Activated naive CD4-positive, alpha-beta T cell treated with anti-CD3 and anti-CD28 coated beads, Interleukin-2, amount 50 U/mL, for 24 hours (primary cell): ENCODE measurements around the gene TLE4.

Experiments
- H3K27ac Mint-ChIP-seq: one replicate; pipeline ENCODE4 v1.8.0; 2021; ENCODE audit warnings: mild to moderate bottlenecking, mixed read lengths
- H3K27me3 Mint-ChIP-seq: one replicate; pipeline ENCODE4 v1.8.0; 2021; ENCODE audit warnings: mixed read lengths
- H3K36me3 Mint-ChIP-seq: one replicate; pipeline ENCODE4 v1.8.0; 2021; ENCODE audit warnings: mixed read lengths
- H3K4me1 Mint-ChIP-seq: one replicate; pipeline ENCODE4 v1.8.0; 2021; ENCODE audit warnings: mixed read lengths
- H3K4me3 Mint-ChIP-seq: one replicate; pipeline ENCODE4 v1.8.0; 2021; ENCODE audit warnings: mild to moderate bottlenecking, mixed read lengths
- H3K9me3 Mint-ChIP-seq: one replicate; pipeline ENCODE4 v1.8.0; 2021; ENCODE audit warnings: mixed read lengths

TLE4 gene

GRCh38 chr9:79567671-79568098 is 4.1 kb upstream of the TLE4 start:
- Mint-ChIP-seq H3K4me1 (peaks cover 8% of the 10 kb centered on the region), H3K4me3 (no peak overlapping the region), H3K36me3 (no peaks in the 10 kb centered on the region), H3K9me3 (no peaks in the 10 kb centered on the region), H3K27me3 (peaks cover 5% of the 10 kb centered on the region), H3K27ac (no peak overlapping the region)

GRCh38 chr9:79568337-79569101 is 3.2 kb upstream of the TLE4 start:
- peaks cover 5% of the 10 kb centered on the region for H3K27me3 Mint-ChIP-seq
- H3K9me3 Mint-ChIP-seq = no peaks in the 10 kb centered on the region
- no peak overlapping the region for H3K4me3 Mint-ChIP-seq
- H3K4me1 Mint-ChIP-seq = peaks cover 9% of the 10 kb centered on the region
- H3K36me3 Mint-ChIP-seq = no peaks in the 10 kb centered on the region
- H3K27ac Mint-ChIP-seq = no peak overlapping the region

- Mint-ChIP-seq H3K4me3 (no peak overlapping the region), H3K4me1 (peaks cover 23% of the 10 kb centered on the region), H3K27ac (no peak overlapping the region), H3K36me3 (no peaks in the 10 kb centered on the region), H3K9me3 (no peaks in the 10 kb centered on the region), H3K27me3 (peaks cover 5% of the 10 kb centered on the region)
Measured at GRCh38 chr9:79569814-79570447, 1.8 kb upstream of the TLE4 start.

GRCh38 chr9:79570448-79571308 is 1.1 kb upstream of the TLE4 start:
- Mint-ChIP-seq H3K36me3 (no peaks in the 10 kb centered on the region), H3K27me3 (peaks cover 5% of the 10 kb centered on the region), H3K9me3 (no peaks in the 10 kb centered on the region), H3K27ac (peak overlapping the region; percentile 17), H3K4me1 (peaks cover 27% of the 10 kb centered on the region), H3K4me3 (no peak overlapping the region)

- no peak overlapping the region for H3K4me3 Mint-ChIP-seq
- H3K4me1 Mint-ChIP-seq = peaks cover 42% of the 10 kb centered on the region
- H3K9me3 Mint-ChIP-seq = no peaks in the 10 kb centered on the region
- H3K27me3 Mint-ChIP-seq = peaks cover 5% of the 10 kb centered on the region
- peaks cover 2% of the 10 kb centered on the region for H3K36me3 Mint-ChIP-seq
- no peak overlapping the region for H3K27ac Mint-ChIP-seq
Measured at GRCh38 chr9:79572032-79572607, 355 bp downstream of the TLE4 start.

GRCh38 chr9:79572608-79573411 is 1.0 kb downstream of the TLE4 start:
- peak overlapping the region; percentile 92 for H3K4me3 Mint-ChIP-seq
- H3K9me3 Mint-ChIP-seq = no peaks in the 10 kb centered on the region
- peaks cover 2% of the 10 kb centered on the region for H3K36me3 Mint-ChIP-seq
- peaks cover 5% of the 10 kb centered on the region for H3K27me3 Mint-ChIP-seq
- peaks cover 49% of the 10 kb centered on the region for H3K4me1 Mint-ChIP-seq
- peak overlapping the region; percentile 35 for H3K27ac Mint-ChIP-seq

GRCh38 chr9:79573412-79573923 is 1.7 kb downstream of the TLE4 start:
- peaks cover 55% of the 10 kb centered on the region for H3K4me1 Mint-ChIP-seq
- no peaks in the 10 kb centered on the region for H3K9me3 Mint-ChIP-seq
- peak overlapping the region; percentile 92 for H3K4me3 Mint-ChIP-seq
- peaks cover 2% of the 10 kb centered on the region for H3K36me3 Mint-ChIP-seq
- peaks cover 5% of the 10 kb centered on the region for H3K27me3 Mint-ChIP-seq
- peak overlapping the region; percentile 92 for H3K27ac Mint-ChIP-seq

GRCh38 chr9:79574136-79574535 is 2.4 kb downstream of the TLE4 start:
- Mint-ChIP-seq H3K9me3 (no peaks in the 10 kb centered on the region), H3K27me3 (peaks cover 4% of the 10 kb centered on the region), H3K4me3 (peak overlapping the region; percentile 92), H3K36me3 (peaks cover 2% of the 10 kb centered on the region), H3K27ac (peak overlapping the region; percentile 92), H3K4me1 (peaks cover 62% of the 10 kb centered on the region)

GRCh38 chr9:79574781-79575180 is 3.0 kb downstream of the TLE4 start:
- Mint-ChIP-seq H3K4me3 (peak overlapping the region; percentile 92), H3K36me3 (peaks cover 2% of the 10 kb centered on the region), H3K4me1 (peaks cover 66% of the 10 kb centered on the region), H3K9me3 (no peaks in the 10 kb centered on the region), H3K27ac (no peak overlapping the region), H3K27me3 (peaks cover 3% of the 10 kb centered on the region)

GRCh38 chr9:79575547-79575946 is 3.8 kb downstream of the TLE4 start:
- no peaks in the 10 kb centered on the region for H3K9me3 Mint-ChIP-seq
- H3K27ac Mint-ChIP-seq = peak overlapping the region; percentile 43
- no peaks in the 10 kb centered on the region for H3K27me3 Mint-ChIP-seq
- H3K4me3 Mint-ChIP-seq = peak overlapping the region; percentile 43
- peaks cover 70% of the 10 kb centered on the region for H3K4me1 Mint-ChIP-seq
- peaks cover 3% of the 10 kb centered on the region for H3K36me3 Mint-ChIP-seq

GRCh38 chr9:79577969-79578723 is 6.4 kb downstream of the TLE4 start:
- H3K27ac Mint-ChIP-seq = peak overlapping the region; percentile 69
- H3K36me3 Mint-ChIP-seq = peaks cover 3% of the 10 kb centered on the region
- H3K9me3 Mint-ChIP-seq = no peaks in the 10 kb centered on the region
- H3K4me1 Mint-ChIP-seq = peaks cover 96% of the 10 kb centered on the region
- no peaks in the 10 kb centered on the region for H3K27me3 Mint-ChIP-seq
- no peak overlapping the region for H3K4me3 Mint-ChIP-seq

GRCh38 chr9:79578891-79579290 is 7.1 kb downstream of the TLE4 start:
- Mint-ChIP-seq H3K36me3 (peaks cover 3% of the 10 kb centered on the region), H3K27ac (peak overlapping the region; percentile 19), H3K9me3 (no peaks in the 10 kb centered on the region), H3K4me3 (peak overlapping the region; percentile 0), H3K27me3 (no peaks in the 10 kb centered on the region), H3K4me1 (peaks cover 99% of the 10 kb centered on the region)

GRCh38 chr9:79579624-79580023 is 7.9 kb downstream of the TLE4 start:
- H3K36me3 Mint-ChIP-seq = peaks cover 3% of the 10 kb centered on the region
- no peak overlapping the region for H3K4me3 Mint-ChIP-seq
- H3K27ac Mint-ChIP-seq = no peak overlapping the region
- peaks cover 99% of the 10 kb centered on the region for H3K4me1 Mint-ChIP-seq
- H3K9me3 Mint-ChIP-seq = no peaks in the 10 kb centered on the region
- no peaks in the 10 kb centered on the region for H3K27me3 Mint-ChIP-seq

GRCh38 chr9:79580055-79580454 is 8.3 kb downstream of the TLE4 start:
- H3K4me3 Mint-ChIP-seq = peak overlapping the region; percentile 3
- peaks cover 3% of the 10 kb centered on the region for H3K36me3 Mint-ChIP-seq
- no peaks in the 10 kb centered on the region for H3K27me3 Mint-ChIP-seq
- no peaks in the 10 kb centered on the region for H3K9me3 Mint-ChIP-seq
- peaks cover 99% of the 10 kb centered on the region for H3K4me1 Mint-ChIP-seq
- no peak overlapping the region for H3K27ac Mint-ChIP-seq
